CD4-positive, alpha-beta memory T cell (primary cell): Measurements from ENCODE around the gene DGUOK. TPM values are rescaled to one million over a fixed set of nuclear protein-coding genes. Genes with fewer than 3 reads are reported as not detected.

ENCODE experiments used
- CTCF ChIA-PET: fragments of 350-600 bp; sonication (Branson Sonifier 250); formaldehyde crosslinking; loops from one replicate; lab custom pipeline; 2021; ENCODE audit warnings: inconsistent platforms; ENCODE audit not compliant: partially characterized antibody; lab: Charles Lee
- POLR2A ChIA-PET: fragments of 350-600 bp; sonication (Branson Sonifier 250); formaldehyde crosslinking; loops from one replicate; lab custom pipeline; 2021; ENCODE audit not compliant: partially characterized antibody; lab: Charles Lee
- DNase-seq, 5 donors: peaks; one replicate each; pipeline versions ENCODE4 v3.0.0 to v3.0.0-alpha.2; 2020 to 2022; ENCODE audit warnings: mixed read lengths in 1 of 5
- H3K27ac ChIP-seq: one replicate; pipeline ENCODE4 v1.7.0; 2013; ENCODE audit warnings: low read depth, low read length
- H3K27me3 ChIP-seq: 2 replicates; pipeline ENCODE4 v1.7.0; 2013; ENCODE audit warnings: mild to moderate bottlenecking, low read length, moderate library complexity; ENCODE audit not compliant: insufficient read depth
- H3K36me3 ChIP-seq: 2 replicates; pipeline ENCODE4 v1.7.0; 2013; ENCODE audit warnings: mild to moderate bottlenecking, low read length, moderate library complexity; ENCODE audit not compliant: insufficient read depth
- H3K4me1 ChIP-seq: 2 replicates; pipeline ENCODE4 v1.7.0; 2013; ENCODE audit warnings: mild to moderate bottlenecking, low read length, moderate library complexity; ENCODE audit not compliant: insufficient read depth
- H3K4me3 ChIP-seq, 2 donors: one replicate each; pipeline ENCODE4 v1.7.0; 2013; ENCODE audit warnings: low read length in 2 of 2, mild to moderate bottlenecking in 1 of 2
- H3K9me3 ChIP-seq, 2 donors: one replicate each; pipeline ENCODE4 v1.7.0; 2013; ENCODE audit warnings: low read length in 2 of 2, control low read depth in 1 of 2; ENCODE audit not compliant: control insufficient read depth in 1 of 2
- H3K27ac Mint-ChIP-seq, 7 donors: one replicate each; pipeline ENCODE4 v1.8.0; 2020 to 2021; ENCODE audit warnings: mixed read lengths in 7 of 7, mild to moderate bottlenecking in 6 of 7, inconsistent platforms in 3 of 7, moderate library complexity in 3 of 7
- H3K27me3 Mint-ChIP-seq, 2 donors: one replicate each; pipeline ENCODE4 v1.8.0; 2020 to 2021; ENCODE audit warnings: mixed read lengths in 2 of 2
- H3K36me3 Mint-ChIP-seq, 2 donors: one replicate each; pipeline ENCODE4 v1.8.0; 2020 to 2021; ENCODE audit warnings: mixed read lengths in 2 of 2, inconsistent platforms in 1 of 2, mild to moderate bottlenecking in 1 of 2
- H3K4me1 Mint-ChIP-seq, 4 donors: one replicate each; pipeline ENCODE4 v1.8.0; 2020 to 2021; ENCODE audit warnings: mixed read lengths in 4 of 4, mild to moderate bottlenecking in 1 of 4
- H3K4me3 Mint-ChIP-seq, 8 donors: one replicate each; pipeline ENCODE4 v1.8.0; 2020 to 2021; ENCODE audit warnings: mixed read lengths in 8 of 8, mild to moderate bottlenecking in 7 of 8, moderate library complexity in 6 of 8, inconsistent platforms in 3 of 8
- H3K9me3 Mint-ChIP-seq, 8 donors: one replicate each; pipeline ENCODE4 v1.8.0; 2020 to 2021; ENCODE audit warnings: mixed read lengths in 8 of 8, mild to moderate bottlenecking in 5 of 8, inconsistent platforms in 3 of 8, moderate library complexity in 1 of 8
- intact Hi-C: fragments of 100-400 bp; cut with micrococcal nuclease; formaldehyde crosslinking; loops from one replicate; pipeline ENCODE4 v1.15.1; 2023
- polyA plus RNA-seq, 2 donors: library from polyadenylated mRNA; unstranded; fragments of 300-500 nt; fragmentation: Illumina TruSeq; gene quantifications; one replicate each; pipeline ENCODE4 v1.2.3, GENCODE V29; 2021
- total RNA-seq, 2 experiments: library from RNA; stranded (reverse); gene quantifications; one replicate each; pipeline ENCODE4 v1.2.3, GENCODE V29; 2021

DGUOK gene
- total and polyA plus RNA-seq, 4 experiments from 2014 or later: 52.2 to 199 (median 120) TPM

- Mint-ChIP-seq H3K9me3 (peaks cover 0 to 2% (median 0%) of the 10 kb centered on the region in 8 donors), H3K27me3 (peaks cover 0 to 4% of the 10 kb centered on the region in 2 donors), H3K4me1 (peaks cover 0 to 4% (median 2%) of the 10 kb centered on the region in 4 donors), H3K36me3 (no peaks in the 10 kb centered on the region), H3K4me3 (peak overlapping the region in 1 of 8 donors; percentile 23), H3K27ac (peak overlapping the region in 1 of 7 donors; percentile 24)
- no peaks in the 10 kb centered on the region for H3K36me3 ChIP-seq
- no peaks in the 10 kb centered on the region for H3K27me3 ChIP-seq
- CTCF ChIA-PET: interaction anchor here (0.6 kb wide), 1 partner anchor 311 kb away, joined by 3 read pairs; no protein-coding TSS in a partner anchor
- H3K27ac ChIP-seq: no peak overlapping the region
- no peak overlapping the region for H3K4me3 ChIP-seq
- intact Hi-C loops: no loop called here
- no peaks in the 10 kb centered on the region for H3K4me1 ChIP-seq
- H3K9me3 ChIP-seq: no peaks in the 10 kb centered on the region
- POLR2A ChIA-PET: interaction anchor here (0.6 kb wide), 1 partner anchor 91 kb away, joined by 4 read pairs; no protein-coding TSS in a partner anchor
- peak in 1 of 5 donors; percentile 1 for DNase-seq
Measured at GRCh38 chr2:73888388-73888787, 38.3 kb upstream of the DGUOK start.

DNA sequence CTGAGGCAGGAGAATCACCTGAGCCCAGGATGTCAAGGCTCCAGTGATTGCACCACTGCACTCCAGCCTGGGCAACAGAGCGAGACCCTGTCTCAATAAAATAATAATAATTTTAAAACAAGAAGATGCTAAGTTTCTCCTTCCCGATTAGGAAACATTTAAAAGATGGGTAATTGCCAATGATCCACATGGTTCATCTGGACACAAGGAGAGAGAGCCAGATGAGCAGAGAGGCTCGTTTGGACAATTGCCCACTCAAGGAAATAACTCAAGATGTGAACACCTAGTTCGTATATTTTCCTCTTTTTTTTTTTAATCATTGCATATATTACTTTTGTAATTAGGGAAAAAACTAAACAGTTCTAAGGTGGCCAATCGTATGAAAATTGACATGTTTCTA lies 37.5 kb upstream of the DGUOK start:
- Histone ChIP-seq H3K4me3 (no peak overlapping the region), H3K27me3 (no peaks in the 10 kb centered on the region), H3K27ac (no peak overlapping the region), H3K4me1 (no peaks in the 10 kb centered on the region), H3K9me3 (no peaks in the 10 kb centered on the region), H3K36me3 (no peaks in the 10 kb centered on the region)
- H3K4me3 Mint-ChIP-seq: no peak overlapping the region
- H3K4me1 Mint-ChIP-seq: peaks cover 0 to 4% (median 2%) of the 10 kb centered on the region in 4 donors
- H3K27me3 Mint-ChIP-seq: peaks cover 0 to 4% of the 10 kb centered on the region in 2 donors
- intact Hi-C loops: no loop called here
- POLR2A ChIA-PET: no interaction called here
- DNase-seq: no peak
- H3K27ac Mint-ChIP-seq: no peak overlapping the region
- CTCF ChIA-PET: interaction anchor here (0.6 kb wide), 1 partner anchor 311 kb away, joined by 3 read pairs; no protein-coding TSS in a partner anchor
- peaks cover 0 to 2% (median 0%) of the 10 kb centered on the region in 8 donors for H3K9me3 Mint-ChIP-seq
- H3K36me3 Mint-ChIP-seq: no peaks in the 10 kb centered on the region

DNA sequence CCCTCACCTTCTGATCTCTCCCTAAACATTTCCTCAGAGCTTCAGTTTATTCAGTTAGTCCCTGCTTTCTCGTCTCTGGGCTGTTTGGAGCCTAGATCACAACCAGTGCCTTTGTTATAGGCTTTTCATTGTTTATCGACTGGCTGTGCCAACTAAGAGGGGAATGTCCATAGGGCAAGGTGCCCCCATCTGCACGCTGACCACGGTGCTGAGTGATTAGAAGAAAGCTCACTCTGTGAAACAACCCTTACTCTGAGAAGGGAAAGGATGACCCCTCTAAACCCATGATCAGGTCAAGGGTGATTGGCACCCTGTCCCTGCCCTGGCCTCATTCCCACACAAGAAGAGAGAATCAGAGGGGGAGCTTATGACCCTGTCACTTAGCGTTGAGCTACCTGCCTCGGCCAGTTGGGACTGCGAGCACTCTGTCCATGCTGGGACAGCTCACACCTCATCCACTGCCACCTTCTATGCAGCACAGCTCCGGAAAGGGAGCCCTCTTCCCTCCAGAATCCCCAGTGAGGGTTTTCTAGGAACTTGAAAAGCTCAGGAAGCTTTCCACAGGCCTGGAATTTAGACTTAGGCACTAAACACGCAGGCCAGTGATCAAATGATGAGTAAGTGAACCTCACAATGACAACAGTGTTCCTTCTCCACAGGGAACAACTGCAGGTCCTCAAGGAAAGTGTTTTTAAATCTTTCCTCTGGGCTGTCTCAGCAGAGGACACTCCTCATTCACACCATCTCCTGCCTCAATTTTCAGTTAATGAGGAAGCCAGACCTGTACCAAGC lies 36.2 kb upstream of the DGUOK start:
- no peak for DNase-seq
- no peak overlapping the region for H3K27ac ChIP-seq
- H3K27me3 ChIP-seq: no peaks in the 10 kb centered on the region
- H3K9me3 ChIP-seq: no peaks in the 10 kb centered on the region
- Mint-ChIP-seq H3K27me3 (peaks cover 0 to 4% of the 10 kb centered on the region in 2 donors), H3K27ac (no peak overlapping the region), H3K4me1 (peaks cover 0 to 4% (median 2%) of the 10 kb centered on the region in 4 donors), H3K9me3 (peaks cover 0 to 2% (median 0%) of the 10 kb centered on the region in 8 donors), H3K36me3 (no peaks in the 10 kb centered on the region), H3K4me3 (no peak overlapping the region)
- H3K36me3 ChIP-seq: no peaks in the 10 kb centered on the region
- CTCF ChIA-PET: no interaction called here
- POLR2A ChIA-PET: no interaction called here
- intact Hi-C loops: no loop called here
- H3K4me3 ChIP-seq: no peak overlapping the region
- no peaks in the 10 kb centered on the region for H3K4me1 ChIP-seq

DNA sequence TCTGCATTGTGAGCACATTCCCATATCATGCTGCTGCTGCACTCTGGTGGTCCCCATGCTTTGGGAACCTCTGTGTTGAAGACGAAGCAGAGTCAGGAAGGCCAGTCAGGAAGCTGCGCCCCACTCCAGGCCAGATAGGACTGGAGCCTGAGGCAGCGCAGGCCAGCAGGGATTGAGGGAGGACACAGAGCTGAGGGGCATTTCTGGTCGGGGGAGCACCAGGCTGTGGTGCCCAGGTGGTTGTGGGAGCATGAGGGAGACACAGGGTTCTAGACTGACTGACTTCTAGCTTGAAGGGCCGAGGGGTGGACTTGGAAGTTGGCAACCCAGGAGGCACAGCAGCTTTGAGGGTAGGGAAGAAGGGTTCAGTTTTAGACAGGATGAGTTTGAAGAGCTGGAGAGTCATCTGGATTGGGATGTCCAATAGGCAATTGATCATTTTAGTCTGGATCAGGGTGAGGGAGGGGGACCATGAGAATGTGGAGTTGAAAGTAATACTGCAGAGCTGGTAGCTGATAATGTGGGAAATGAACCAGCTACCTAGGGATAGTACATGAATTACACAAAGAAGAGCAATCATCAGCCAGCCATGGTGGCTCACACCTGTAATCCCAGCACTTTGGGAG lies 35.3 kb upstream of the DGUOK start:
- no peak for DNase-seq
- no peaks in the 10 kb centered on the region for H3K36me3 ChIP-seq

DNA sequence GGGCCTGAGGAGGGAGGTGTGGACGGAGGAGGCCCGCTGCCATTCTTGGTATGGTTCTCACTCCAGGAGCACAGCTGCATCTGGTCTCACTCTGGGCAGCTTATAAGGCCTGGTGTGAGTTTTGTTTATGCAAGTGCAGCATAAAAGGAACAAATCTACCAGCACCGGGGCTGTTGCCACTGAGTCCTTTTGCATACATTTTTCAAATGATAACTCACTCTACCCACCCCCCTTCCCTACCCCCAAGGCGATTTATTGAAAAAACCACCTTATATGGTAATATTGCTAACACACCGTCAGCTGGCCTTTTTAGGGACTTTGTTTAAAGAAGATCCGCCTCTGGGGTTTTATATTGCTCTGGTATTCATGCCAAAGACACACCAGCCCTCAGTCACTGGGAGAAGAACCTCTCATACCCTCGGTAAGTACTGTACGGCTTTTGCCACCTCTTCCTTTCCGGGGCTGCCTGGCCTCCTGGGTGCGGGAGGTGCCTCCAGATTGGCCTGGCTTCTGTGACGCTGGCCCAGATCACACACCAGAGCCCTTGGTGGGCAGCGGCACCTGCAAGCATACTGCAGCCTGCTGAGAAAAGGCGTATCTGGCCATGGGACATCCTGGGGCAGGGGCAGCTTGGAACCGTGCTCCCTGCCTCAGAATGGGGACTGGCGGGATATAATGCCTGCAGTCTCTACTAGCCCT lies 33.9 kb upstream of the DGUOK start, which contains the start of gene ACTG2:
ACTG2 (plus strand) TSS at position 378 of the 699 bp plus-strand sequence. CDS start 8,304 bp downstream, outside the sequence.
- DNase-seq: no peak
- no peak within 1 kb of the TSS for H3K4me3 Mint-ChIP-seq
- Histone ChIP-seq H3K4me3 (no peak within 1 kb of the TSS), H3K36me3 (no peaks in the 10 kb centered on the region), H3K27me3 (no peaks in the 10 kb centered on the region), H3K9me3 (no peaks in the 10 kb centered on the region), H3K27ac (no peak within 1 kb of the TSS), H3K4me1 (peaks cover 5% of the 10 kb centered on the region)
- H3K9me3 Mint-ChIP-seq: peaks cover 0 to 2% (median 0%) of the 10 kb centered on the region in 8 donors
- ChIA-PET CTCF (interaction anchor here (1.3 kb wide), 1 partner anchor 9 kb away, joined by 4 read pairs; no protein-coding TSS in a partner anchor), POLR2A (no interaction called here)
- peak within 1 kb of the TSS in 2 of 7 donors; percentile 56 to 81 for H3K27ac Mint-ChIP-seq
- peaks cover 2 to 10% (median 5%) of the 10 kb centered on the region in 4 donors for H3K4me1 Mint-ChIP-seq
- intact Hi-C loops: no loop called here
- H3K27me3 Mint-ChIP-seq: peaks cover 0 to 2% of the 10 kb centered on the region in 2 donors
- H3K36me3 Mint-ChIP-seq: no peaks in the 10 kb centered on the region

More for the DNA sequence above, 35.3 kb upstream of the DGUOK start:
- H3K4me1 Mint-ChIP-seq: peaks cover 2 to 3% (median 3%) of the 10 kb centered on the region in 4 donors
- H3K9me3 ChIP-seq: no peaks in the 10 kb centered on the region
- no peak overlapping the region for H3K27ac ChIP-seq
- no peak overlapping the region for H3K4me3 ChIP-seq
- H3K4me3 Mint-ChIP-seq: no peak overlapping the region
- POLR2A ChIA-PET: no interaction called here
- intact Hi-C loops: no loop called here
- no peaks in the 10 kb centered on the region for H3K27me3 ChIP-seq
- CTCF ChIA-PET: interaction anchor here (1.3 kb wide), 1 partner anchor 8 kb away, joined by 4 read pairs; no protein-coding TSS in a partner anchor
- peaks cover 0 to 2% (median 0%) of the 10 kb centered on the region in 8 donors for H3K9me3 Mint-ChIP-seq
- no peak overlapping the region for H3K27ac Mint-ChIP-seq
- no peaks in the 10 kb centered on the region for H3K27me3 Mint-ChIP-seq
- H3K36me3 Mint-ChIP-seq: no peaks in the 10 kb centered on the region
- H3K4me1 ChIP-seq: no peaks in the 10 kb centered on the region

DNA sequence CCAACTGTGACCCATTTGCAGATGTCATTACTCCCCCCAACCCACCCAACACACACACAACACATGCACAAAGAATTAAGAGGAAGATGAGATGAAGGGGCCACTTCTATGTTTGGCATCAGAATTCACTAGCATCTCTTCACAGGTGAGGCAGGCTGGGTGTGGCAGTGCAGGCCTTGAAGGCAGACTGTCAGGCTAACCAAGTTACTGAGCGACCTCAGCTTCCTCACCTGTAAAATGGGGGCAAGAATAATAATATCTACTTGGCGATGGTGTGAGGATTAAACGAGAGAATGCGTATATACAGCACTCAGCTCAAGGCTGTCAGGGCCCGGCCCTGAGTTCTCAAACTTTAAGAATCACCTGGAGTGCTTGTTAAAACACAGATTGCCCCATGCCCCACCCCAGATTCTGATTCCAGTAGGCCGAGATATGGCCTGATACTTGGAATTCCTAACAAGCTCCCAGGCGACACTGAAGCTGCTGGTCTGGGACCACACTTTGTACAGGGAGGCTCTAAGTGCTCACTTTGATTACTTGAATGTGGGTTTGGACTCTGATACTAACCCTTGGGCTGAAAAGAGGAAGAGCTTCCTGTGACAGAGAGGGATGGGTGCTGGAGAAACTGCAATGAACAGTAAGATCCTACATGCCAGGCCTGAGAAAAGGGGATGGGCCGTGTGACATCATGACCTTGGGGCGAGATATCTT lies 32.8 kb upstream of the DGUOK start:
- POLR2A ChIA-PET: no interaction called here
- Mint-ChIP-seq H3K4me1 (peaks cover 1 to 10% (median 4%) of the 10 kb centered on the region in 4 donors), H3K4me3 (no peak overlapping the region), H3K36me3 (no peaks in the 10 kb centered on the region), H3K9me3 (peaks cover 0 to 2% (median 0%) of the 10 kb centered on the region in 8 donors), H3K27me3 (peaks cover 0 to 2% of the 10 kb centered on the region in 2 donors), H3K27ac (peak overlapping the region in 1 of 7 donors; percentile 81)
- intact Hi-C loops: no loop called here
- Histone ChIP-seq H3K4me1 (peaks cover 5% of the 10 kb centered on the region), H3K36me3 (no peaks in the 10 kb centered on the region), H3K27me3 (no peaks in the 10 kb centered on the region), H3K27ac (no peak overlapping the region), H3K9me3 (no peaks in the 10 kb centered on the region), H3K4me3 (no peak overlapping the region)
- CTCF ChIA-PET: no interaction called here
- no peak for DNase-seq
